ENCODE data around the gene VAV3.

The VAV3 gene

GRCh38 chr1:107781245-107781644 is 183.7 kb downstream of the VAV3 start:
- H3K4me3 ChIP-seq (replicated peaks in 1 of 2; ENCODE audit: low read depth in 2 of 2, low read length in 2 of 2): no peak overlapping the region
- no peak for DNase-seq (ENCODE audit: low read depth in 2 of 2)
- no peak for TF ChIP-seq CTCF (IDR thresholded peaks at IDR 0.05; ENCODE audit: low read depth, low read length)

- no peak overlapping the region for H3K4me3 ChIP-seq (replicated peaks in 1 of 2; ENCODE audit: low read depth in 2 of 2, low read length in 2 of 2)
- DNase-seq (ENCODE audit: low read depth in 2 of 2): no peak
- TF ChIP-seq CTCF (IDR thresholded peaks at IDR 0.05; ENCODE audit: low read depth, low read length): no peak
Measured at GRCh38 chr1:107777664-107778047, 187.3 kb downstream of the VAV3 start.

- TF ChIP-seq CTCF (IDR thresholded peaks at IDR 0.05; ENCODE audit: low read depth, low read length): no peak
- no peak overlapping the region for H3K4me3 ChIP-seq (replicated peaks in 1 of 2; ENCODE audit: low read depth in 2 of 2, low read length in 2 of 2)
- DNase-seq (ENCODE audit: low read depth in 2 of 2): no peak
Measured at GRCh38 chr1:107776900-107777663, 187.9 kb downstream of the VAV3 start.

GRCh38 chr1:107771377-107771776 is 193.6 kb downstream of the VAV3 start:
- H3K4me3 ChIP-seq (replicated peaks in 1 of 2; ENCODE audit: low read depth in 2 of 2, low read length in 2 of 2): no peak overlapping the region
- no peak for TF ChIP-seq CTCF (IDR thresholded peaks at IDR 0.05; ENCODE audit: low read depth, low read length)
- DNase-seq (ENCODE audit: low read depth in 2 of 2): no peak

- no peak for TF ChIP-seq CTCF (IDR thresholded peaks at IDR 0.05; ENCODE audit: low read depth, low read length)
- no peak overlapping the region for H3K4me3 ChIP-seq (replicated peaks in 1 of 2; ENCODE audit: low read depth in 2 of 2, low read length in 2 of 2)
- DNase-seq (ENCODE audit: low read depth in 2 of 2): peak in 1 of 2 donors; percentile 46
Measured at GRCh38 chr1:107767156-107767582, 197.8 kb downstream of the VAV3 start.

- TF ChIP-seq CTCF (IDR thresholded peaks at IDR 0.05; ENCODE audit: low read depth, low read length): no peak
- no peak overlapping the region for H3K4me3 ChIP-seq (replicated peaks in 1 of 2; ENCODE audit: low read depth in 2 of 2, low read length in 2 of 2)
- no peak for DNase-seq (ENCODE audit: low read depth in 2 of 2)
Measured at GRCh38 chr1:107766533-107766932, 198.4 kb downstream of the VAV3 start.
